Coronary artery (tissue), 2 donors: ENCODE results near the gene SLC22A12.

Experiments used
- DNase-seq: peaks from one replicate; pipeline ENCODE4 v3.0.0-alpha.2; 2017; ENCODE audit warnings: low spot score
- H3K27ac ChIP-seq, 2 donors: fragments of 200-600 bp; sonication (generic); one replicate each; pipeline ENCODE4 v1.5.1; 2016 to 2019
- H3K4me3 ChIP-seq: fragments of 200-600 bp; sonication (generic); 2 replicates; pipeline ENCODE4 v1.5.1; 2016; ENCODE audit warnings: mild to moderate bottlenecking, moderate library complexity
- CTCF ChIP-seq: fragments of 200-600 bp; sonication (generic); IDR thresholded peaks from one replicate; pipeline ENCODE4 v1.5.1; 2019; ENCODE audit warnings: antibody characterized with exemption

The SLC22A12 gene

GRCh38 chr11:64577202-64577601, 13.8 kb upstream of the SLC22A12 start:
- no peak for DNase-seq
- Histone ChIP-seq H3K4me3 (no peak overlapping the region), H3K27ac (no peak overlapping the region)
- no peak for TF ChIP-seq CTCF

GRCh38 chr11:64580412-64580811, 10.6 kb upstream of the SLC22A12 start:
- Histone ChIP-seq H3K27ac (no peak overlapping the region), H3K4me3 (no peak overlapping the region)
- no peak for DNase-seq
- no peak for TF ChIP-seq CTCF

GRCh38 chr11:64581057-64581523, 9.9 kb upstream of the SLC22A12 start:
- Histone ChIP-seq H3K4me3 (no peak overlapping the region), H3K27ac (no peak overlapping the region)
- no peak for TF ChIP-seq CTCF
- DNase-seq = no peak

GRCh38 chr11:64582885-64583284, 8.1 kb upstream of the SLC22A12 start:
- H3K27ac ChIP-seq = no peak overlapping the region
- no peak for DNase-seq
- TF ChIP-seq CTCF = no peak
- no peak overlapping the region for H3K4me3 ChIP-seq

- no peak for DNase-seq
- H3K4me3 ChIP-seq = no peak overlapping the region
- TF ChIP-seq CTCF = no peak
- H3K27ac ChIP-seq = no peak overlapping the region
Observed at GRCh38 chr11:64583296-64584262, 7.4 kb upstream of the SLC22A12 start.

GRCh38 chr11:64585150-64585549, 5.9 kb upstream of the SLC22A12 start:
- Histone ChIP-seq H3K4me3 (no peak overlapping the region), H3K27ac (no peak overlapping the region)
- TF ChIP-seq CTCF = no peak
- no peak for DNase-seq

GRCh38 chr11:64586366-64586765, 4.7 kb upstream of the SLC22A12 start:
- no peak overlapping the region for H3K27ac ChIP-seq
- TF ChIP-seq CTCF = no peak
- H3K4me3 ChIP-seq = no peak overlapping the region
- DNase-seq = no peak
